ENCODE measurements around the gene OPHN1.
"Not testable (repeated sequence)": the region's sequence is repeated elsewhere in the genome, so short reads cannot be mapped to it uniquely, and the experiment has no call there.

The OPHN1 gene

GRCh38 chrX:68420559-68420958, 12.7 kb downstream of the OPHN1 start:
- no peak for DNase-seq

- no peak for DNase-seq
Measured at GRCh38 chrX:68419975-68420374, 13.3 kb downstream of the OPHN1 start.

GRCh38 chrX:68417651-68418050, 15.6 kb downstream of the OPHN1 start:
- no peak for DNase-seq

GRCh38 chrX:68416592-68416991, 16.7 kb downstream of the OPHN1 start:
- no peak for DNase-seq

GRCh38 chrX:68415316-68415715, 18.0 kb downstream of the OPHN1 start:
- DNase-seq: no peak

GRCh38 chrX:68413254-68413653, 20.0 kb downstream of the OPHN1 start:
- DNase-seq: no peak

- DNase-seq: no peak
Measured at GRCh38 chrX:68411729-68412128, 21.6 kb downstream of the OPHN1 start.

GRCh38 chrX:68409194-68409593, 24.1 kb downstream of the OPHN1 start:
- DNase-seq: no peak

GRCh38 chrX:68403522-68403921, 29.8 kb downstream of the OPHN1 start:
- DNase-seq: no peak

GRCh38 chrX:68403038-68403437, 30.3 kb downstream of the OPHN1 start:
- no peak for DNase-seq

- DNase-seq: no peak
Measured at GRCh38 chrX:68402094-68402493, 31.2 kb downstream of the OPHN1 start.

GRCh38 chrX:68398291-68398690, 35.0 kb downstream of the OPHN1 start:
- no peak for DNase-seq

- DNase-seq: no peak
Measured at GRCh38 chrX:68396953-68397352, 36.3 kb downstream of the OPHN1 start.

GRCh38 chrX:68389419-68389960, 43.8 kb downstream of the OPHN1 start:
- not testable (repeated sequence) for DNase-seq

- no peak for DNase-seq
Measured at GRCh38 chrX:68387776-68388175, 45.5 kb downstream of the OPHN1 start.

- DNase-seq: no peak
Measured at GRCh38 chrX:68383540-68383939, 49.8 kb downstream of the OPHN1 start.

GRCh38 chrX:68377579-68377978, 55.7 kb downstream of the OPHN1 start:
- DNase-seq: not testable (repeated sequence)

- no peak for DNase-seq
Measured at GRCh38 chrX:68376373-68376772, 56.9 kb downstream of the OPHN1 start.

- no peak for DNase-seq
Measured at GRCh38 chrX:68375803-68376202, 57.5 kb downstream of the OPHN1 start.

- no peak for DNase-seq
Measured at GRCh38 chrX:68372665-68373064, 60.6 kb downstream of the OPHN1 start.

GRCh38 chrX:68369559-68369958, 63.7 kb downstream of the OPHN1 start:
- DNase-seq: no peak

- DNase-seq: no peak
Measured at GRCh38 chrX:68365341-68365740, 68.0 kb downstream of the OPHN1 start.

GRCh38 chrX:68363984-68364383, 69.3 kb downstream of the OPHN1 start:
- no peak for DNase-seq

GRCh38 chrX:68358679-68359078, 74.6 kb downstream of the OPHN1 start:
- DNase-seq: no peak

- DNase-seq: no peak
Measured at GRCh38 chrX:68355629-68355920, 77.7 kb downstream of the OPHN1 start.

All from NCI-H1048 (cell line).